Activated CD8-positive, alpha-beta memory T cell treated with anti-CD3 and anti-CD28 coated beads, Interleukin-2, amount 50 U/mL, for 1 hour (primary cell): ENCODE measurements around the gene TCOF1.
A peak's percentile ranks its signal among the peaks of the same experiment; 100 is the strongest.
"Not testable (repeated sequence)": the region's sequence is repeated elsewhere in the genome, so short reads cannot be mapped to it uniquely, and the experiment has no call there.

Source experiments
- DNase-seq: peaks from one replicate; pipeline ENCODE4 v3.0.0-alpha.2; 2020; ENCODE audit errors: extremely low read depth

The TCOF1 gene

DNA sequence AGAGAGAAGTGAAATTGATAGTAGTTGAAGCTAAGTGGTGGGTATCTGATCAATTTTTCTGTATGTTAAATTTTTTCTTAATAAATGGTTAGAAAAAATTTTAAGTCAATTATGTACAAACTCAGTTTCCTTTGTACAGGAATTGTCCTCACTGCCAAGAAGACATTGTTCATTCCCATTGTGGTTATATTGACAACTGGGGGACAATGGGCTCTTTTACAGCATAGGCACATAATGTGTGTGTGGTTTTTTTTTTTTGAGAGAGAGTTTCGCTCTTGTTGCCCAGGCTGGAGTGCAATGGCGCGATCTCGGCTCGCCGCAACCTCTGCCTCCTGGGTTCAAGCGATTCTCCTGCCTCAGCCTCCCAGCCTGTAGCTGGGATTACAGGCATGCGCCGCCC is 68.7 kb downstream of the TCOF1 start:
- not testable (repeated sequence) for DNase-seq

DNA sequence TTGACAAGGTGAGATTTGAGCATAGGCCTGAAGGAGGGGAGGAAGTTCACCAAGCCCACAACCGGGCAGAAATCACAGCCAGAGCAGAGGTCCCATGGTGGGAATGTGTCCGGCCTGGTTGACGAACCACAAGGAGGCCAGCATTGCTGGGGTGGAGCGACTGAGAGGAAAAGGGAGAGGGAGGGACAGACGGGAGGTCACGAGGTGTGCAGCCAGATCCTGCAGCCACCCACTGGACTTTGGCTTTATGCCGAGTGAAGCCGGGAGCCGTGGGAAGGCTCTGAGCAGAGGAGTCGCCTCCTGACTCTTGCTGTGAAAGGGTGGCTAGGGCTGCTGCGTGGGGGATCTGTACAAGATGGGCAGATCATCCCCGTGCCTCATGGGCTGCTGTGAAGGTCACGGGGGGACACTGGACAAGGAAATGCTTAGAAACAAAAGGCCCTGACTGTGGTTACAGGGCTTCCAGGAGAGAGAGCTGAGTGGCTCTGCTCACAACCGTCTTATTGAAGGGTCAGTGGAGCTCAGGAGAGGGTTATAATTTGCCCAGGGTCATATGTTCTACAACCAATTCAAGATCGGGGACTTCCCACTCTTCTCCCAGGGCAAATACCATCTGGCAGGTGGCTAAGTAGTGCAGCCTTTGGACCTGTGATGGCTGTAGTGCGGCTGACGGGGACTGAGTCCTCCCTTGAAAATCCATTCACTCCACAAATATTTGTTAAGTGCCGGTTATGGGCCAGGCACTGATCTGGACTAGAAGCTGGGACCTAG is 70.8 kb downstream of the TCOF1 start:
- DNase-seq, result no peak

DNA sequence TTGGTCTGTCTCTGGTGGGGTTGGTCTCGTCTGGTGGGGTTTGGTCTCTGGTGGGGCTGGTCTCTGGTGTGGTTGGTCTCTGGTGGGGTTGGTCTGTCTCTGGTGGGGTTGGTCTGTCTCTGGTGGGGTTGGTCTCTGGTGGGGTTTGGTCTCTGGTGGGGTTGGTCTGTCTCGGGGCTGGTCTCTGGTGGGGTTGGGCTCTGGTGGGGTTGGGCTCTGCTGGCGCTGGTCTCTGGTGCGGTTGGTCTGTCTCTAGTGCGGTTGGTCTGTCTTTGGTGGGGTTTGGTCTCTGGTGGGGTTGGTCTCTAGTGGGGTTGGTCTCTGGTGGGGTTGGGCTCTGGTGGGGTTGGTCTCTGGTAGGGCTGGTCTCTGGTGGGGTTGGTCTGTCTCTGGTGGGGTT is 71.5 kb downstream of the TCOF1 start:
- DNase-seq, result no peak

DNA sequence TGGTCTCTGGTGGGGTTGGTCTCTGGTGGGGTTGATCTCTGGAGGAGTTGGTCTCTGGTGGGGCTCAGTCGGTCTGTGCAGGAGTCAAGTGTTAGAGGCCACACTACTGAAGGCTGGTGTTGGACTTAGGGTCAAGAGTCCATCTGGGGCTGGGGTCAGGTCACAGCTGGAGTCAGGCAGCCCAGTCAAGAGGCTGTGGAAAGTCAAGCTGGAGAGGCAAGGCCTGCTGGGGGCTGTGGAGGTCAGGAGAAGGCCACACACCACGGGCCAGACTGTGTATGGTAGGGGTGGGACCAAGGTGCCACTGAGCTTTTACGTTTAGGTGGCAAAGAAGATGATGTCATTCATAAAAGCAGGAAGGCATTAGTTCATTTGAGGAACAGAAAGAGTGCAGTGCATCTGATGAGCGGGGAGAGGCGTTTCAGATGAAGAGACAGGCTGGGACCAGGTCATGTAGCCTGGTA is 71.9 kb downstream of the TCOF1 start:
- DNase-seq, result no peak

DNA sequence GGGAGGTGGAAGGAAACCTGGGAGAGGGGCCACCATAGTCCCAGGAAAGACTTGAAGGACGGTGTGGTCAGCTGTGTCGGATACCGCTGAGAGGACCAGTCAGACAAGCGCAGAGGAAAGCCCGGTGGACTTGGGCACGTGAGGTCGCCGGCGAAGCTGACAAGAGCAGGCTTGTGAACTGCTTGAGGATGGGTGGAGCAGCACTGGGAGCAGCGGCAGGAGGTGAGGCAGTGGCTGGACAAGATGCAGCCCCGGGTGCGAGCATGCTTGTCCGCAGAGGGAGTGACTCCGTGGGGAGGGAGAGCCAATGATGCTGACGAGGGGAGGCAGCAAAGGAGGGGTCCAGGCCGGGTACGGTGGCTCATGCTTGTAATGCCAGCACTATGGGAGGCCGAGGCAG is 73.6 kb downstream of the TCOF1 start:
- no peak for DNase-seq

DNA sequence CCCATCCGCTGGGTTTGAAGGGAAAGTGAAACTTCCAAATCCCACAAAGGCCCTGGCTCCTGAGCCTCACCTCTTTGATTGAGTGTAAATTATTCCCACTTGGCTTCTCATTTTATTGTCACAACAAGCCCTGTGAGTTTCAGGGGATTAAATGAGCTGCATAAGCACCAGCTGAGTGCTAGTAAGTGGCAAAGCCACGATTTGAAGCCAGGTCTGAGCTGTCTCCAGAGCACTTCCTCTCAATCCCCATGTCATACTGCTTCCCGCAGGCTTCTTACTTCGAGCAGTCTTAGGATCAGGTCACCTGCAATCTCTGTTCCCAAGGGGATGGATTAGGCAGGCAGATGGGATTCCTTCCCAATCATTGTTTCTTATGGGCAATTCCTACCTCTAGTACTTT is 74.1 kb downstream of the TCOF1 start:
- no peak for DNase-seq

DNA sequence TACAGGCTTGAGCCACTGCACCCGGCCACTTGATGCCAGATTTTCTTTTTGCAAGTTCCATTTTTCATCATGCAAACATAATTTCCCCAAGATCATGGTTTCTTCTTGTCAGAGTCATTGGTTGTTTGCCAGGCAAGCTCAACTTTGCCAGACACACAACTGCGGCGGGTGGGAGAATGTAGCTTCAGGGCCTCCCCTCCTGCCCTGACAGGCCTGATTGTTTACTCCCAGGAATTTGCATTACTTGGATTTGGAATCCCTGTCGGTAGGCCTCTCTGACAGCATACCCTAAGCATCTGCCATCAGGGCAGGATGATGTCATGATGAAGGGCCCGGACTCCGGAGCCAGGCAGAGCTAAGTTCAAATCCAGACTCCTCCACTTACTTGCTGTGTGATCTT is 77.0 kb downstream of the TCOF1 start:
- no peak for DNase-seq

DNA sequence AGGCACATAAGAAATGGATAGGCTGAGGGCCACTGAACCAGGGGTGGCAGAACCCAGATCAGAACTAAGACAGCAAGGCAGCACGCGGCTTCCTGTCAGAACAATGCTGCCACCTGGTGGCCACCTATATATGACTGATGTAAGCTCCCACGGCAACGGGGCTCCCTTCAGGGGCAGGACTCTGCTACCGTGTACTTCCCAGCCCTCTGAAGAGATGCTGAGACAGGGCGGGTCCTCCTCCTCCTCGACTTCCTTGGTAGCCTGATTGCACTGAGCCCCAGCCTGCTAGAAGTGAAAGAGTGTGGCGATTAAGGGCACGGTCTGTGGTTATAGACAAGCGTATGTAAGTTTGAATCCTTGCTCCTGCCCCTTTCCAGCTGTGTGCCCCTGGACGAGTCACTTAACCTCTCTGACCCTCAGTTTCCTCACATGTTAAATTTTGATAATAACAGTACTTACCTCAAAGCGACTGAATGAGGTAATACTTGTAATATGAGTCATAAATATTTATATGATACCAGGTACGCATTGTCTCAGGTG is 78.7 kb downstream of the TCOF1 start:
- DNase-seq, result peak; percentile 79

DNA sequence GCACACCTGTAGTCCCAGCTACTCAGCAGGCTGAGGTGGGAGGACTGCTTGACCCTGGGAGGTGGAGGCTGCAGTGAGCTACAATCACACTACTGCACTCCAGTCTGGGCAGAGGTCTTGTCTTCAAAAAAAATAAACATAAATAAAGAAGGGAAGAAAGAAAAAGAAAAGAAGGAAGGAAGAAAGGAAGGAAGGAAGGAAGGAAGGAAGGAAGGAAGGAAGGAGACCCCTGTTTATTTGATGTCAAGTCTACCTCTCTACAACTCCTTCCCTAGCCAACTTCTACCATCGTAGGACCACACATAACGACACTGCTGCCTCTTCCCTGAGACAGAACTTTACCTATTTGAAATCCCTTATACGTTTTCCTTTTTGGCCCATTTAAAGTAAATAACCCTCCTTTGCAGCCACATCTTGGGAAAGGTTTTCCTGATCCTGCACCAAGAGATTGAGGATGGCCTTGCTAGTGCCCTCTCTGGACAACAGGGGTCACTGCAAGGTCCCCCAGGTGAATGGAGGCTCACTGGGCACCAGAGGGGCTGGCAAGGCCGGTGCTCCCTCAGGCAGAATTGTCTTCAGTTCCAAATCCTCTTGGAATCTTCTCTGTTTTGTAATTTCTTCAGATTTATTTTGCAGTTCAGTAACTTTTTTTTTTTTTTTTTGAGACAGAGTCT is 81.5 kb downstream of the TCOF1 start:
- no peak for DNase-seq

DNA sequence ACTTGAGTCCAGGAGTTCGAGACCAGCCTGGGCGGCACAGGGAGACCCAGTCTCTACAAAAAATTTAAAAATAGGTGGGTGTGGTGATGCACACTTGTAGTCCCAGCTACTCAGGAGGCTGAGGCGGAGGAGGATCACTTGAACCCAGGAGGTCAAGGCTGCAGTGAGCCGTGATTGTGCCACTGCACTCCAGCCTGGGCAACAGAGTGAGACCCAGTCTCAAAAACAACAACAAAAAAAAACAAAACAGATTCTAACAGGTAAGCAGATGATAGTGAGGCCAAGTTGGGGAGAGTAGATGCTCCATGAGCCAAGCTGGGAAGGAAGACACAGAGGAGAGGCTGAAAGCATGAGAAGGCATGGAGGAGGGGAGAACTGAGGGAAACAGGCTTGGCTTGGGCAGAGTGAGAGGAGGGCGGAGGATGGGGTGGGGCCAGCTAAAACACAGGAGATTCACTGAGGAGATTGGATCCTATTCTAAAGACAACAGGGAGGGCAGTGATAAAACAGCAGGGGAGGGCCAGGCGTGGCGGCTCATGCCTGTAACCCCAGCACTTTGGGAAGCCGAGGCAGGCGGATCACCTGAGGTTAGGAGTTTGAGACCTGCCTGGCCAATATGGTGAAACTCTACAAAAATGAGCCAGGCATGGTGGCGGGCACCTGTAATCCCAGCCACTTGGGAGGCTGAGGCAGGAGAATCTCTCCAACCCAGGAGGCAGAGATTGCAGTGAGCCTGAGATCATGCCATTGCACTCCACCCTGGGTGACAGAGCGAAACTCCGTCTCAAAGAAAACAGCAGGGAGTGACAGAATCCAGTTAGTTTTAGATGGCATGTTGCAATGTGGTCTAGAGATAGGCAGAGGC is 83.7 kb downstream of the TCOF1 start:
- no peak for DNase-seq

DNA sequence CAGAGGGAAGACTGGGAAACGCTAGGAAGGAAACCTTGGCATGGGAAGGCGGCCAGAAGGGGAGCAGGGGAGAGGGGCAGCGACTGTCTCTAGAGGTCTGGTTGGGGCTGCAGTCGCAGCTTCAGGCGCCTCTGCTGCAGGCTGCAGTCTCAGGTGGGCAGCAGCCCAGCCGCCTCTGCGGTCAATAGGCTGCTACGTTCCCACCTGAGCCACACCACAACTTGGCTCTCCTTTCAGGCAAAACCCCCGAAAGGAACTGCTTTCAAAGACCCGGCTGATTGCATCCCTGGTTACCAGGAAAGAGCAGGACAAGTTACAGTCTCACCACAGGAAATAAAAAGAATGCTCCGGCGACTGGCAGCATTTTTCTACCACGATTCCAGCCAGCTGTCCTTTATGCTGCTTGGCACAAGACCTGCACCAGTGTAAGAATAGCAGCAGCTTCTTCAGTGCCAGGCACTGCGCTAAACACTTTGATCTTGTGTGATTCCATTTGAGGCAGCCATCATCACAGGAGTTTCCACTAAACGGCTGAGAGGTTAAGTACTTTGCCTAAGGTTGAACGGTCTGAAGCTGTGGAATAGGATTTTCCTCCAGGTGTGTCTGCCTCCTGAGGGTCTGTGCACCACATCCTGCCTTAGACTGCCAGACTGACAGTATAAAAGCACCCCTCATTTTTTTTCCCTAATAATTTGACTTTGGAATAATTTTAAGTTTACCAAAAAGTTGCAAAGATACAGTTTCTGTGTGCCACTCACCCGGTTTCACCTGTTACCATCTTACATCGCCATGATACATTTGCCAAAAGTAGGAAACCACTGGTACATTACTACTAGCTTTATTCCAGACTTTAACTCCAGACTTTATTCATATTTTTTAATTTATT is 84.6 kb downstream of the TCOF1 start:
- DNase-seq, result no peak

DNA sequence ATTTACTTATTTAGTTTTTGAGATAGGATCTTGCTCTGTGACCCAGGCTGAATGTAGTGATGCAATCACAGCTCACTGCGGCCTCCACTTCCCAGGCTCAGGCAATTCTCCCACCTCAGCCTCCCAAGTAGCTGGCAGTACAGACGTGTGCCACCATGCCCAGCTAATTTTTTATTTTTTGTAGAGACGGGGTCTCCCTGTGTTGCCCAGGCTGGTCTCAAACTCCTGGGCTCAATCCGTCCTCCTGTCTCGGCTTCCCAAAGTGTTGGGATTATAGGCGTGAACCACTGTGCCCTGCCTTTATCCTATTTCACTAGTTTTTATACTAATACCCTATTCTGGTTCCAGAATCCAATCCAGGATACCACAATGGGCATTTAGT is 85.2 kb downstream of the TCOF1 start:
- no peak for DNase-seq

DNA sequence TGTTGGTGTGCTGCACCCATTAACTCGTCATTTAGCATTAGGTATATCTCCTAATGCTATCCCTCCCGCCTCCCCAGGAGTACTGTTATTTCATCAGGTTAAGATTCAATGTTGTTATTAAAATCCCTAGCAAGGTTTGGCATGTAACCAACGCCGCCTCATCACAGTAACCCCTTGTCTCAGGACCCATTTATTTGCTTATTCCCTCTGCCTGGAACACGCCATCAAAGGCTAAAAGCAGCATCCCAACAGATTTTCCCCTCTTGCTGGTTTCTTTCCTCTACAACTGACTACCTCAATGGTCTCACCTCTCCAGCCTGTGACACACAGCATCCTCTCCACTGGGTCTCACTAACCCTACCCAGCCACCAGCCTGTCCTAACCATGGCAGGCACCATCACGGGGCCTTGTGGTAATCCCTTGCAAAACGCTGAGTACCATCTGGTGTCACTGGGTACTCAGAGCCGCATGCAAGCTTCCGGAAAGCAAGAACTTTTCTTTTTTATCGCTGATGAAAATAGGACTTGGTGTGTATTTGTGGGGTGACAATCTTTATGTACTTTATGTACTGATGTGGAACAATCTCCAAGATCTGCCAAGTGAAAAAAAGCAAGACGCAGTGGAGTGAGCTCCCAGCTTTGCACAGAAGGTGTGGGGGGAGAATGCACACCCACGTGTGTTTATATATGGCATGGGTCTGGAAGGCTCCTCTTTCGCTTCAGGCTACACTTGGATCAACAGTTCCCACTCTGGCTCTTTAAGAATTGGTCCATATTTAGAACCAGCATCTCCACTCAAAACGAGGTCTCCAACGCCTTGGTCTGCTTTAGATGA is 86.0 kb downstream of the TCOF1 start:
- no peak for DNase-seq

DNA sequence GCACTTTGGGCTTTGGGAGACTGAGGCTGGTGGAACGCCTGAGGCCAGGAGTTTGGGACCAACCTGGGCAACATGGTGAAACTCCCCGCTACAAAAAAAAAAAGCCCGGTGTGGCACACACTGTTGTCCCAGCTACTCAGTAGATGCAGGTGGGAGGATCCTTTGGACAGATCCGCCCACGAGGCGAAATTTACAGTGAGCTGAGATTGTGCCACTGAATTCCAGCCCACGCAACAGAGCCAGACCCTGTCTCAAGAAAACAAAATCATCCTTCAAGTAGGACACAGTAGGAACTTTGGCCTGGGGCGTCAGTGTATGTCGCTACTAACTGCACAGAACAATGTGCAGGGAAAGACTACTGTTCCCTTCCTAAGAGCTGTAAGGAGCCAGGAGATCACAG is 87.3 kb downstream of the TCOF1 start:
- DNase-seq, result no peak

DNA sequence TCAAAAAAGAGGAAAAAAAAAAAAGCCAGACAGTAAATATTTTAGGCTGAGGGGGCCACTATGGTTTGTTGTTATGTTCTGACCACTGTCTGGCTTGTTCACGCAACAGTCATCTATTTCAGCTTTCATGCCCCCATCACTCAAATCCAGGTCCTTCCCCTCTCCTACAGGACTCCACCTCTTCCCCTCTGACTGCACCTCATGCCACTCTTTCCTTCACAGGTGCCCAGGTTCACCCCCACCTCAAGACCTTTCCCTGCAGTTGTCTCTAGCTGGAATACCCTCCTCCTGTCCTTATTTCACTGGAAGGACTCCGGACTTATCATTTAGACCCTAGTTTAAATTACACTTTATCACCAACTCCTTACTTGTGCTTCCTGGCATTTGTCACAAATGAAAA is 88.6 kb downstream of the TCOF1 start:
- no peak for DNase-seq

DNA sequence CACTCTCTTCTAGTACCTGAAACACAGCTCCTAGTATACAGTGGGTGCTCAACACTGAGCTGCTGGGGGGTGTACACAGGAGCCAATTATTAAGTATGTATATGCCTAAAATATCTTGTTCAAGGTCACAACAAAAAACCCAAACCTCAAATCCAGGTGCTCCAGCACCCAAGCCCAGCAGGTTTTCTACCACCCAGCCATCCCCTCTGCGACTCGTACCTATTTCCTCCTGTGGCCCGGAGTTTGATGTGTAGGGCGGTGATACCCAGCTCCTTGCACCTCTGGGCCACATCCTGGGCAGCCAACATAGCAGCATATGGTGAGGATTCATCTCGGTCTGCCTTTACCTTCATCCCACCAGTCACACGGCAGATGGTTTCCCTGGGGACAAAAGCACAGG is 89.1 kb downstream of the TCOF1 start:
- no peak for DNase-seq

DNA sequence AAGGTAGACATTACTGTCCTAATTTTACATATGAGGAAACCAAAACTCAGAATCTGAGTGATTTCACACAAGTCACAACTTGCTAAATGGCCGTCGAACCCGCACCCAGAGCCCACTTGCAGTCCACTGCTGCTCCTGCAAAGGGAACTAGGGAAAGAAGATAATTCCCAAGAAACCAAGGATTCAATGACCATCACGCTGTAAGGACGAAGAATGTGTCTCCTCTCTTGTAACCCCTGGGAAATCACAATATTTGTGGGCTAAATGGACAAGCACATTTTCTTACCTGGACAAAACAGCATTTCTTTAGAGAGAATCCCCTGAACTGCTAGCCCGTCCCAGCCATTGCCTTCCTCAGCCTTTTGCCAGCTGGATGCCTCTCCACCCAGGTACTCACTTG is 89.7 kb downstream of the TCOF1 start:
- no peak for DNase-seq

DNA sequence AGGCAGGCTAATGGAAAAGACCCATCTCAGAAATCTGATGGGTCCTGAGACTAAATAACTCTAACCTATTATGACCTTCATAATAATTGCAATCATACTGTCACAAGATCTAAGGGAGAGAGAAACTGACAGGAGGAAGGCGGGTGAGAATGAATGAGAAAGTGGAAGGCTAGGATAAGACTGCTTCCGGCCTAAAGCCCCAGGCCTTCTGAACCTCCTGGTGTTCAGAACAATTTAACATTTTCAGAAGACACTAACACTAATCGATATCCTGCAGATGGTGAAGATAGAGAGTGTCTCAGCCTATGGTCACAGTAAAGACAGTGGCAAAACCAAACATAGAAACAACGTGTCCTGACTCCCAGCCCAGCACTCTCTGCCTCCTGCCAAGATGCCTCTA is 90.8 kb downstream of the TCOF1 start:
- no peak for DNase-seq

DNA sequence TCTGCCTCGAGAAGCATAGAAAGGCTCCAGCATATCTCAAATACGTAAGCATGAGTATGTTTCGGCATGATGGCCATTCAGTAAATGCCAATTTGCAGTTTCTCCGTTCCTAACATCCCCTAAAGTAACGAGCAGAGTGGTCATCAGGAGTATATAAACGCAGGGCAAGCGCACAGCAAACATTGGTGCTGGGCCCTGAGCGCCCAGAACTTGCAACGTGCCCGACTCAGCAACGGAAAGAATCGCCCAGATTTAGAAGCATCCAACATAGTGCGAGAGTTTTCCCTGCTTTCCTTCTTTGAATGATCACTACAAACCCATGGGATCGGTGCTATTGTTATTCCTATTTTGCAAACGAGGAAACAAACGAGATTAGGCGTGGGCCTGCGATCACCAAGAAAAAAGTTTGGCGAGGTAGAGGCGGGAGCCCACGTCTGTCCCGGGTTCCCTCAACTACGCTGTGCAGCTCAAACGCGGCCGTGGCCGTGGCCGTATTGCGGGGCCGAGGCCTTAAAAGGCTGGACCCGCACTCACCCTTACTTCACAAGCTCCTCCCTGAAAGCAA is 91.5 kb downstream of the TCOF1 start:
- DNase-seq, result no peak
